Activated CD4-positive, alpha-beta memory T cell treated with anti-CD3 and anti-CD28 coated beads for 36 hours (primary cell): Measurements from ENCODE around the gene SSU72. TPM values are rescaled to one million over a fixed set of nuclear protein-coding genes. Genes with fewer than 3 reads are reported as not detected.

Experiments
- total RNA-seq, 2 experiments: library from RNA; stranded (reverse); gene quantifications; one replicate each; pipeline ENCODE4 v1.2.3, GENCODE V29; 2021

SSU72 gene
- total RNA-seq, 2 experiments from 2014 or later, result 106 to 107 TPM

Other genes with a start within 250 kb of the SSU72 start
- under 1 TPM in 1 of 2 experiments, not detected in 1; 0.10 TPM for gene TAS1R3, start 243.6 kb downstream of the SSU72 start, total RNA-seq
- gene DVL1, start 225.4 kb downstream of the SSU72 start, total RNA-seq, result 10 to 100 TPM; 37.6 to 38.6 TPM
- gene MXRA8, start 216.3 kb downstream of the SSU72 start, total RNA-seq, result under 1 TPM in 1 of 2 experiments, not detected in 1; 0.19 TPM
- gene AURKAIP1, start 199.7 kb downstream of the SSU72 start, total RNA-seq, result 100 to 1,000 TPM; 124 to 131 TPM
- gene CCNL2, start 175.5 kb downstream of the SSU72 start, total RNA-seq, result 100 to 1,000 TPM in 1 of 2 experiments, 10 to 100 TPM in 1; 96.0 to 108 TPM
- 100 to 1,000 TPM; 122 to 123 TPM for gene MRPL20, start 167.6 kb downstream of the SSU72 start, total RNA-seq
- gene ANKRD65, start 153.6 kb downstream of the SSU72 start, total RNA-seq, result not detected
- gene VWA1, start 139.2 kb downstream of the SSU72 start, total RNA-seq, result under 1 TPM; 0.69 to 0.92 TPM
- 1 to 10 TPM; 1.2 to 1.7 TPM for gene ATAD3C, start 125.2 kb downstream of the SSU72 start, total RNA-seq
- gene ATAD3B, start 103.1 kb downstream of the SSU72 start, total RNA-seq, result 10 to 100 TPM; 35.4 to 36.3 TPM
- gene ATAD3A, start 62.7 kb downstream of the SSU72 start, total RNA-seq, result 10 to 100 TPM; 45.7 to 46.7 TPM
- under 1 TPM in 1 of 2 experiments, not detected in 1; 0.29 TPM for gene TMEM240, start 34.2 kb downstream of the SSU72 start, total RNA-seq
- 1 to 10 TPM; 1.5 to 1.6 TPM for gene FNDC10, start 25.3 kb upstream of the SSU72 start, total RNA-seq
- 10 to 100 TPM; 31.1 to 36.1 TPM for gene MIB2, start 40.6 kb upstream of the SSU72 start, total RNA-seq
- gene MMP23B, start 57.3 kb upstream of the SSU72 start, total RNA-seq, result 1 to 10 TPM in 1 of 2 experiments, under 1 TPM in 1; 0.61 to 1.1 TPM
- gene CDK11B, start 84.1 kb upstream of the SSU72 start, total RNA-seq, result 10 to 100 TPM; 32.4 to 36.9 TPM
- 10 to 100 TPM; 29.0 to 30.1 TPM for gene SLC35E2B, start 117.9 kb upstream of the SSU72 start, total RNA-seq
- gene CDK11A, start 149.5 kb upstream of the SSU72 start, total RNA-seq, result 10 to 100 TPM; 44.5 to 49.1 TPM
- gene NADK, start 203.6 kb upstream of the SSU72 start, total RNA-seq, result 10 to 100 TPM; 56.2 to 57.4 TPM